Epithelial cell of esophagus (primary cell): Measurements from ENCODE around the gene TTC8.
A peak's percentile ranks its signal among the peaks of the same experiment; 100 is the strongest.

Experiments
- DNase-seq: peaks from one replicate; pipeline ENCODE4 v3.0.0; 2010; ENCODE audit warnings: low read depth
- H3K4me3 ChIP-seq: 2 replicates; pipeline ENCODE4 v1.5.1; 2011; ENCODE audit warnings: mild to moderate bottlenecking, low read length, control low read depth
- TF ChIP-seq, protein P1 (sequence below): IDR thresholded peaks from 2 replicates; pipeline ENCODE4 v1.5.1; 2011; ENCODE audit warnings: low read depth, mild to moderate bottlenecking, low read length, control low read depth, inconsistent platforms; ENCODE audit not compliant: insufficient read depth; ENCODE audit errors: missing control alignments

The TTC8 gene

GRCh38 chr14:88879022-88879421, 54.6 kb downstream of the TTC8 start:
- peak; percentile 92 for DNase-seq
- H3K4me3 ChIP-seq: no peak overlapping the region
- TF ChIP-seq, protein P1, sequence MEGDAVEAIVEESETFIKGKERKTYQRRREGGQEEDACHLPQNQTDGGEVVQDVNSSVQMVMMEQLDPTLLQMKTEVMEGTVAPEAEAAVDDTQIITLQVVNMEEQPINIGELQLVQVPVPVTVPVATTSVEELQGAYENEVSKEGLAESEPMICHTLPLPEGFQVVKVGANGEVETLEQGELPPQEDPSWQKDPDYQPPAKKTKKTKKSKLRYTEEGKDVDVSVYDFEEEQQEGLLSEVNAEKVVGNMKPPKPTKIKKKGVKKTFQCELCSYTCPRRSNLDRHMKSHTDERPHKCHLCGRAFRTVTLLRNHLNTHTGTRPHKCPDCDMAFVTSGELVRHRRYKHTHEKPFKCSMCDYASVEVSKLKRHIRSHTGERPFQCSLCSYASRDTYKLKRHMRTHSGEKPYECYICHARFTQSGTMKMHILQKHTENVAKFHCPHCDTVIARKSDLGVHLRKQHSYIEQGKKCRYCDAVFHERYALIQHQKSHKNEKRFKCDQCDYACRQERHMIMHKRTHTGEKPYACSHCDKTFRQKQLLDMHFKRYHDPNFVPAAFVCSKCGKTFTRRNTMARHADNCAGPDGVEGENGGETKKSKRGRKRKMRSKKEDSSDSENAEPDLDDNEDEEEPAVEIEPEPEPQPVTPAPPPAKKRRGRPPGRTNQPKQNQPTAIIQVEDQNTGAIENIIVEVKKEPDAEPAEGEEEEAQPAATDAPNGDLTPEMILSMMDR: no peak

DNA sequence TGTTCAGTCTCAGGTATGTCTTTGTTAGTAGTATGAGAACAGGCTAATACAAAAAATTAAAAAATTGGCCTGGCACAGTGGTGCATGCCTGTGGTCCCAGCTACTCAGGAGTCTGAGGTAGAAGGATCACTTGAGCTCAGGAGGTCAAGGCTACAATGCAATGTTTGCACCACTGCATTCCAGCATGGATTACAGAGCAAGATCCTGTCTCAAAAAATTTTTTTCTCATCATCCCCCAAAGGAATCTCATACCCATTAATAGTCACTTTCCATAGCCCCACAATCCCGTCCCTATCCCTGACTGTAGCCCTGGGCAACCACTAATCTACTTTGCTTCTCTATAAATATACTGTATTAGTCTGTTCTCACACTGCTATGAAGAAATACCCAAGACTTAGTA, 57.8 kb downstream of the TTC8 start:
- no peak for DNase-seq
- H3K4me3 ChIP-seq: no peak overlapping the region
- TF ChIP-seq, protein P1: no peak

- TF ChIP-seq, protein P1: no peak
- DNase-seq: peak; percentile 77
- no peak overlapping the region for H3K4me3 ChIP-seq
Observed at GRCh38 chr14:88895116-88895515, 70.7 kb downstream of the TTC8 start.

DNA sequence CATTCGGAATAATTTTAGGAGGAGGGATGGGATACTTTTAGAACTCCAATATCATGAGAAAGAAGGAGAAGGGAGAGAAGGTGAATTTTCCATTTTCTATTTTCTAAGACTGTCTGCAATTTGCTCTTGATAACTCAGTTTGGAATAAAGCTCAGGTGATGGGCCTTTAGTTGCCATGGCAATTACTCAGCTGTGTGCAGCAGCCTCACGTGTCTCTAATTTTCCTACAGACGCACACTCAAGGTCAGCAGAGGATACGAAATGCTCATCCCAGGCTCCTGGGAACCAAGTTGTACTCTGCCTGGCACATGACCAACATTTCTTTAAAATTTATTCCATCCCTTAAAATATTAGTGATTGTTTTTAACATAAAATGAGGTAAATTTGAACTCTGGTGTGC, 76.7 kb downstream of the TTC8 start:
- no peak for DNase-seq
- TF ChIP-seq, protein P1: no peak
- H3K4me3 ChIP-seq: no peak overlapping the region

- no peak for DNase-seq
- TF ChIP-seq, protein P1: no peak
- no peak overlapping the region for H3K4me3 ChIP-seq
Observed at GRCh38 chr14:88901991-88902390, 77.5 kb downstream of the TTC8 start.

- TF ChIP-seq, protein P1: no peak
- DNase-seq: no peak
- H3K4me3 ChIP-seq: no peak overlapping the region
Observed at GRCh38 chr14:88902850-88903249, 78.4 kb downstream of the TTC8 start.

DNA sequence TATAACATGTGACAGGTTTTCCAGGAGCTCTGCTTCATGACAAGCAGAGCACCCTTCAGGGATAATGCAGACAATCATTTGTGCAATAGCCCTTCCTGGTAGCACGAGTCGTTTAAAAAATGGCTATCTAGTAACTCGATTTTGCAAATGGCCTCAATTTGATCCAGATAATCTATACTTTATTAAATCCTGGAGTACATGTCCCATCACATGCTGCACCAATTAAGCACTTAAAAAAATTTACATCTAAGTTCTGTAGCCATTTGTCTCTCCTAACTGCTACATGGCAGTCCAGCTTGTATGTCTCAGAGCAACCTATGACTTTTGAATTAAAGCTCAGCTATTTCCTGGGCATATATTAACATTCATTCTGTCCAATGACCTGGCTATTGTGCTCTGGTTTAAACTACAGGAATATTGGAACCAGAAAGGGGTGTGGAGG, 79.8 kb downstream of the TTC8 start:
- DNase-seq: no peak
- TF ChIP-seq, protein P1: no peak
- no peak overlapping the region for H3K4me3 ChIP-seq
